ENCODE results near the gene EXOC7.

EXOC7 gene

GRCh38 chr17:76038050-76038449 is 65.5 kb downstream of the EXOC7 start:
- TF ChIP-seq USF1 (IDR thresholded peaks at IDR 0.05) (no peak), TAF1 (IDR thresholded peaks at IDR 0.05; ENCODE audit: low read depth) (no peak), REST (IDR thresholded peaks at IDR 0.05; ENCODE audit: low read depth) (no peak), YY1 (IDR thresholded peaks at IDR 0.05; ENCODE audit: low read depth) (no peak), ZBTB7A (IDR thresholded peaks at IDR 0.05; ENCODE audit: low read depth) (no peak), NFIC (IDR thresholded peaks at IDR 0.05) (no peak), CREB1 (IDR thresholded peaks at IDR 0.05; ENCODE audit: low read depth) (no peak), RAD21 (IDR thresholded peaks at IDR 0.05; ENCODE audit: low read depth) (no peak), CEBPB (IDR thresholded peaks at IDR 0.05) (no peak)

GRCh38 chr17:76036497-76037261 is 66.9 kb downstream of the EXOC7 start:
- TF ChIP-seq NFIC (IDR thresholded peaks at IDR 0.05) (no peak), CEBPB (IDR thresholded peaks at IDR 0.05) (no peak)

GRCh38 chr17:76034428-76035350 is 68.9 kb downstream of the EXOC7 start:
- TF ChIP-seq FOXM1 (IDR thresholded peaks at IDR 0.05; ENCODE audit: borderline replicate concordance, low read depth) (no peak), ZBTB7A (IDR thresholded peaks at IDR 0.05; ENCODE audit: low read depth) (no peak), RAD21 (IDR thresholded peaks at IDR 0.05; ENCODE audit: low read depth) (no peak), TEAD4 (IDR thresholded peaks at IDR 0.05) (no peak), USF1 (IDR thresholded peaks at IDR 0.05) (no peak), NFIC (IDR thresholded peaks at IDR 0.05) (no peak), CREB1 (IDR thresholded peaks at IDR 0.05; ENCODE audit: low read depth) (no peak), REST (IDR thresholded peaks at IDR 0.05; ENCODE audit: low read depth) (no peak), TCF12 (IDR thresholded peaks at IDR 0.05; ENCODE audit: low read depth) (no peak)

GRCh38 chr17:76033139-76033538 is 70.4 kb downstream of the EXOC7 start:
- TF ChIP-seq USF1 (IDR thresholded peaks at IDR 0.05) = no peak
- no peak for TF ChIP-seq EGR1 (IDR thresholded peaks at IDR 0.05)
- TF ChIP-seq YY1 (IDR thresholded peaks at IDR 0.05; ENCODE audit: low read depth) = no peak
- no peak for TF ChIP-seq CEBPB (IDR thresholded peaks at IDR 0.05)
- TF ChIP-seq NFIC (IDR thresholded peaks at IDR 0.05) = no peak
- no peak for TF ChIP-seq RAD21 (IDR thresholded peaks at IDR 0.05; ENCODE audit: low read depth)
- no peak for TF ChIP-seq ZBTB7A (IDR thresholded peaks at IDR 0.05; ENCODE audit: low read depth)
- no peak for TF ChIP-seq CREB1 (IDR thresholded peaks at IDR 0.05; ENCODE audit: low read depth)
- no peak for TF ChIP-seq TEAD4 (IDR thresholded peaks at IDR 0.05)
- no peak for TF ChIP-seq EP300 (IDR thresholded peaks at IDR 0.05; ENCODE audit: borderline replicate concordance)
- no peak for TF ChIP-seq TCF12 (IDR thresholded peaks at IDR 0.05; ENCODE audit: low read depth)
- TF ChIP-seq TAF1 (IDR thresholded peaks at IDR 0.05; ENCODE audit: low read depth) = no peak
- TF ChIP-seq FOXM1 (IDR thresholded peaks at IDR 0.05; ENCODE audit: borderline replicate concordance, low read depth) = no peak
- TF ChIP-seq MAX (IDR thresholded peaks at IDR 0.05) = no peak
- TF ChIP-seq REST (IDR thresholded peaks at IDR 0.05; ENCODE audit: low read depth) = no peak

All from Ishikawa (cell line).